Measurements from ENCODE around the gene ESRRA. TPM values are rescaled to one million over a fixed set of nuclear protein-coding genes. Genes with fewer than 3 reads are reported as not detected.

ESRRA gene
- total and polyA plus RNA-seq, 9 of the 15 experiments (the other 6 are each of a cell fraction or from before 2014, with no cell fraction given), result 0.27 to 89.7 (median 23.7) TPM

- no peak for TF ChIP-seq ZNF318 (IDR thresholded peaks at IDR 0.05; ENCODE audit: borderline replicate concordance in 1 of 2, low read depth in 1 of 2)
- no peak for TF ChIP-seq SOX6 (IDR thresholded peaks at IDR 0.05)
- TF ChIP-seq ZNF124 (CRISPR knock-in tag; IDR thresholded peaks at IDR 0.05), result no peak
- TF ChIP-seq, protein P1, sequence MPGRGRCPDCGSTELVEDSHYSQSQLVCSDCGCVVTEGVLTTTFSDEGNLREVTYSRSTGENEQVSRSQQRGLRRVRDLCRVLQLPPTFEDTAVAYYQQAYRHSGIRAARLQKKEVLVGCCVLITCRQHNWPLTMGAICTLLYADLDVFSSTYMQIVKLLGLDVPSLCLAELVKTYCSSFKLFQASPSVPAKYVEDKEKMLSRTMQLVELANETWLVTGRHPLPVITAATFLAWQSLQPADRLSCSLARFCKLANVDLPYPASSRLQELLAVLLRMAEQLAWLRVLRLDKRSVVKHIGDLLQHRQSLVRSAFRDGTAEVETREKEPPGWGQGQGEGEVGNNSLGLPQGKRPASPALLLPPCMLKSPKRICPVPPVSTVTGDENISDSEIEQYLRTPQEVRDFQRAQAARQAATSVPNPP (IDR thresholded peaks at IDR 0.05; ENCODE audit: borderline replicate concordance, insufficient read depth, insufficient read length), result no peak
- TF ChIP-seq JUND (IDR thresholded peaks at IDR 0.05; ENCODE audit: borderline replicate concordance, low read depth, low read length), result peak; percentile 8; the same call in 1 of the 2 replicates
- TF ChIP-seq JUND (tag; IDR thresholded peaks at IDR 0.05; ENCODE audit: borderline replicate concordance, low read depth, low read length), result no peak
- TF ChIP-seq, protein P2, sequence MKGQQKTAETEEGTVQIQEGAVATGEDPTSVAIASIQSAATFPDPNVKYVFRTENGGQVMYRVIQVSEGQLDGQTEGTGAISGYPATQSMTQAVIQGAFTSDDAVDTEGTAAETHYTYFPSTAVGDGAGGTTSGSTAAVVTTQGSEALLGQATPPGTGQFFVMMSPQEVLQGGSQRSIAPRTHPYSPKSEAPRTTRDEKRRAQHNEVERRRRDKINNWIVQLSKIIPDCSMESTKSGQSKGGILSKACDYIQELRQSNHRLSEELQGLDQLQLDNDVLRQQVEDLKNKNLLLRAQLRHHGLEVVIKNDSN (CRISPR knock-in tag; IDR thresholded peaks at IDR 0.05), result peak; percentile 5; the same call in 1 of the 2 replicates
- no peak for TF ChIP-seq TEAD4 (IDR thresholded peaks at IDR 0.05; ENCODE audit: low read length)
- no peak for TF ChIP-seq TEAD4 (CRISPR knock-in tag; IDR thresholded peaks at IDR 0.05; ENCODE audit: borderline replicate concordance)
- TF ChIP-seq HNRNPK (IDR thresholded peaks at IDR 0.05; ENCODE audit: low read depth, low read length, poor library complexity, severe bottlenecking), result peak; percentile 100
- peak; percentile 79; the same call in 1 of the 2 replicates for TF ChIP-seq FOXP1 (CRISPR knock-in tag; IDR thresholded peaks at IDR 0.05)
- TF ChIP-seq SAFB (IDR thresholded peaks at IDR 0.05; ENCODE audit: borderline replicate concordance, low read depth, low read length), result no peak
- TF ChIP-seq CLOCK (CRISPR knock-in tag; IDR thresholded peaks at IDR 0.05; ENCODE audit: borderline replicate concordance), result no peak
These were observed 20.1 kb upstream of the ESRRA start, which contains the start of gene GPR137 (continued) for GRCh38 chr11:64284962-64285884.
